ENCODE results near the gene CARS2.
"Not testable (repeated sequence)": the region's sequence is repeated elsewhere in the genome, so short reads cannot be mapped to it uniquely, and the experiment has no call there.

Gene CARS2

DNA sequence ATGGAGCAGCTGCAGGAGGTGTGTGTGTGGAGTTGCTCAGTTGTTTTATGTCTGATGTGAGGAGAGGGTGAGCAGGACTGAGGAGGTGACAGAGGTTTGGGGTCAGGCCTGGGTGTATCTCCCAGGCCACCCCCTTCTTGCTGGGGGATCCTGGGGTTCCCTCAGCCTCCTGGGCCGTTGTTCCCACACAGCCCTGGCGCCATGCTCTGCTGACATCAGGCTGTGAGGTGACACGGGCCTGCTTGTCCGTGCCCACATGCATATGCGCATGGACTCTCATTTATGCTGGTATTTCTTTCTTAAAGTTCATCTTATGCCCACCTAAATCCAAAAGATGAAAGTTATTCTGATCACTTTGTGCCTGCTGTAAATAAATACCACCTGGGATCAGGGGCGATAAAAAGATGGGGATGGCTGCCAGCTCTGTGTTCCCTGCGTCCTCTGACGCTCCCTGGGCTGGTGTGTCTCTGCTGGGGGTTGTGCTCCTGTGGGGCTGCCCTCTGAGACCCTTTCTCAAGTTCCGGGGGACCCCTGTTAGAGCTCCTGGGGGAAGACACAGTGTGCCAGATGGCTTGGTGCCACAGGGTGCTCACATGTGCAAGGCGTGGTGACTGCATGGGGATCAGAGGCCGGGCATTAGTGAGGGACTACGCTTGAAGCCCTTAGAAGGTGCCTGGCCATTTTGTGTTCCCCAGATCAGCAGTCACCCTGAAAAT lies 78.0 kb downstream of the CARS2 start:
- peak overlapping the region; percentile 15 for H3K27ac ChIP-seq
- DNase-seq (ENCODE audit: low read depth, low spot score): no peak

DNA sequence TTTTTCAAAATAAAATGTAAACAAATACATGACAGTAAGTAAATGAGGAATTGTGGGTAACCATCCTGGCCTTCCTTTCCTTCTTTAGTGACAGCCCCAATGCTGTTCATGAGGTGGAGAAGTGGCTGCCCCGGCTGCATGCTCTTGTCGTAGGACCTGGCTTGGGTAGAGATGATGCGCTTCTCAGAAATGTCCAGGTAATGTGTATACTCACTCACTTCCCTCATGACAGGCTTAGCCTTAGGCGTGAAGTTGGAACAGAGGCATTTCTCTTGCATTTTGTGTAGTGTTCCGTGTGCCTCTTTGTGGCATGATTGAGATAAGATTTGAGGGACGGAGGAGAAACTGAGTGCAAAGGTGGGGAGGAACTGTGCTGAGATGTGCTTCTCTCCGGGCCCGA lies 78.6 kb downstream of the CARS2 start:
- no peak for DNase-seq (ENCODE audit: low read depth, low spot score)
- H3K27ac ChIP-seq: peak overlapping the region; percentile 15

DNA sequence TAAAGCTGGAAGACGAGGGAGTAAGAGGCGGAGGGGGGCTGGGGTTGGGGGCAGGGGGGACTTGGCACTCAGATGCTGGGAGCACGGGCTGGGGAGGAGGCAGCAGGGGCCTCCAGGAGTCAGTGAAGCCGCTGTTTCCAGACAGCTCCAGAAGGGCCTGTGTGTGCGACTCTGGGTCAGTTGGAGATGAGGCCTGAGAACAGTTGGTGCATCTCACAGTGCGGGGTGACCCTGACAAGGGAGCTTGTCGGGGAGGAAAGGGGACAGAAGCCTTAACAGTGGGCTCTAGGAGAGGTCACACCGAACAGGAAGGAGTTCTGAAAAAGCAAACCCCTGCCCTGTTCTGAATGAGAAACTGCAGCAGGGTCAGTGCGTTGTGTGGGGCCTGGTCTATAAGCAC lies 79.4 kb downstream of the CARS2 start:
- no peak for DNase-seq (ENCODE audit: low read depth, low spot score)
- H3K27ac ChIP-seq: peak overlapping the region; percentile 15

DNA sequence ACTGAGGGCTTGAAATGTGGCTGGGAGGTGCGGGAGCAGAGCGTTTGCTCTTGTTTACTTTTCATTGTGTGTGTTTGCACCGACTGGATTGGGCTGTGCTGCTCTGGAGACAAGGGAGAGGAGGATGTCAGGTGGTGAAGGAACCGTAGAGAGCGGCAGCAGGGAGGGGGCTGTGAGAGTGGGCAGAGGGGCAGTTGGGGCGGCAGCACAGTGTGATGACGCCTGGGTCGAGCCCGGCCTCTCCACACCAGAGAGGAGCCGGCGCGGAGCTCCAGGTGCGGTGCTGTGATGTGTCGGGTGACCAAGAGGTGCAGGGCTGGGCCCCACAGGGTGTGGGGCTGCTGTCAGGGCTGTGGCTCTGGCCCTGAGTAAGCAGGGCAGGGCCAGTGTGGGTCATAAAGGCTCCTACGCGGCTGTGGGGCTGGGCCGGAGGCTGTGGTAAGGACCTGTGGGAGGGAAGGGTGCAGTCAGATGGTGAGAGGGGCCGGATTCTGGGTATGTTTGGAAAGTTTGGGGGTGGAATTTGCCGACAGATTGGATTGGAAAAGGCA lies 80.1 kb downstream of the CARS2 start:
- no peak for DNase-seq (ENCODE audit: low read depth, low spot score)
- H3K27ac ChIP-seq: no peak overlapping the region

DNA sequence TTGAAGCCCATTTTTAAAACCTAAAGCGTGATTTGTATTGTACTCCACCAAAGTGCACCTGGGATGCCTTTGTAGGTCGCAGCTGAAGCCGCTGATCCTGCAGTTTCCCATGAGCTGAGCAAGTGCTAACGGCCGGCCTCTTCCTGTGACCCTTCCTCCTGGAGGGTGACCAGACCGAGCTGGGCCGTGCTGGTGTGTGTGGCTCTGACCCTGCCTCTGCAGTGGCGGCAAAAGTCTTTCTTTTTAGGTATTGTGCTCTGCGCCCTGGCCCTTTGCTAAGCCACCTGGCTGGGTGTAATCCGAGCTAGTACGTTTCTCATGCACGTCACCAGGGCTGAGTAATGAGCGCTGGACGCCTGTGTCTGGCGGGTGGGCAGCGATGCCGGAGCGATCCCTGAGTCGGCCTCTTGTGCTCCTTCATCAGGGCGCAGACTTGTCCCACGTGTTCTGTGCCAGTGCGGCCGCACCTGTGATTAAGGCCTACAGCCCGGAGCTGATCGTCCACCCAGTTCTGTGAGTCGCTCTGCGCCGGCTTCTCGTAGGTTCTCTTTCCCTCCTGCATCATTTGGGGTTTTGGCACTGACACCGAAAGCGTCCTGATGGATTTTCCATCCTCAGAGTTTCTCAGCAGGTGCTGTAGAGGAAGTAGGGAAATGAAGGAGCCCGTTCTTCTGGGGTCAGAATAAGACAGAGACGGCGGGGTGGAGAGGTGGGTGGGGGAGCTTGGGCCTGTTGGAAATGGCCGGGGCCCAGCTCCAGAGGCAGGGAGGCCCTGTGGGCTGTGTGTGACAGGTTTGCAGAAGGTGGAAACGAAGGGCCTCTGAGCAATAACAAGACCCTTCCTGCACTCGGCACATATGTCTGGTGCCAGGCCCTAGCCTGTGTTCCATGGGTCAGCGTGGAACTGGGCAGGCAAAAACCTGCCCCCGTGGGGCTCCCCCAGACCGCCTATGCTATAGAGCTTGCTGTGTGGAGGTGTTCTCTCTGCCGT lies 80.9 kb downstream of the CARS2 start:
- no peak for DNase-seq (ENCODE audit: low read depth, low spot score)
- no peak overlapping the region for H3K27ac ChIP-seq

DNA sequence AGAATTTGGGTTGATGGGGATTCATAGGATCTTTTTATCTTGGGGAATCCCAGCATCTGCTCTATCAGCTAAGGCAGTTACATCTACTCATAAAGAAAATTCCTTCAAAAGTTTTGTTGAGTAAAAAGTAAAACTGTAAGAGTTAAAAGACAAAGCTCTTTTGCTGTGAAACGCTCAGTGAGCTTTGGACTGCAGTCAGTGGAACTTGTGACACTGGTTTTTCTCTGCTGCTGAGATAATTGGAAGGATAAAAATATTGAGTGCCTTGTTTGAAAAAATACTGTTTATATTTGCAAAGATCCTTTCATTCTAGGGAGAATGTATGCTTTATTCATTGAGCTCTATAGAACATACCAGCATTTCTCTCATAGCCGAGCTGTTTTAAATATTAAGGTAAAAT lies 85.3 kb downstream of the CARS2 start:
- no peak for DNase-seq (ENCODE audit: low read depth, low spot score)
- no peak overlapping the region for H3K27ac ChIP-seq

DNA sequence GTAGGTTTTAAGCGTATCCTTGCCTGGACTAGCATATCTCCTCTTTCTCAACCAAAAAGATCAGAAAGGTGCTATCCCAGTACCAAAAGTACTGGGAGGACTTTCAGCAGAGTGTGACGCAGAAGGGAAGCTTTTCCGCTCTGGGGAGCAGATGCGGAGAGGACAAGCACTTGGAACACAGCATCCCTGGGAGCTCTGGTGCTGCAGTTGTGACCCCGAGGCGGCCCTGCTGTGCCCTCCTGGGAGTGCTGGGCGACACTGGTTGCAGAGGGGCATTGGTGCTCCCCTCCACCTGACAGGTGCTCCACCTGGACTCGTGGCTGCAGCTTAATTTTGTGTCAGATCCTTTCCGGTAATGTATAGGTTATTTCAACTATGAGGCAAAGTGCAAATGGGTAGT lies 87.1 kb downstream of the CARS2 start:
- DNase-seq (ENCODE audit: low read depth, low spot score): no peak
- no peak overlapping the region for H3K27ac ChIP-seq

DNA sequence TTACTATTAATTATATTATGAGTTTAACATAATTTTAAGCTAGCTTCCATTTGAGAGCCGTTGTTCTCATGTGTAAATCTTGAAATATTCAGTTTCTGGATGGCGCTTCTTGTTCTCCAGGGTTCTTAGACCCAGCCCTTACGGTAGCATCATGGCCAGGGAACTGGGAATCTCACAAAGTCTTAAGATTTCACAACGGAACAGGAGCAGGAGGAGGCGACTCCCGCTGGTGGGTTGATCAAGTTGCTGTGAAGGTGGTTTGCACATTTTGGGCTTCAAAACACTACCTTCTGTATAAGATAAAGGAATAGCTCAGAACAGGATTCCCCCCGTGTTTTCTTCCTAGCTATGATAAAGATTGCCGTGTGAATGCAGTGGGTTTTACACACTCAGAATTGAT lies 87.7 kb downstream of the CARS2 start:
- DNase-seq (ENCODE audit: low read depth, low spot score): no peak

DNA sequence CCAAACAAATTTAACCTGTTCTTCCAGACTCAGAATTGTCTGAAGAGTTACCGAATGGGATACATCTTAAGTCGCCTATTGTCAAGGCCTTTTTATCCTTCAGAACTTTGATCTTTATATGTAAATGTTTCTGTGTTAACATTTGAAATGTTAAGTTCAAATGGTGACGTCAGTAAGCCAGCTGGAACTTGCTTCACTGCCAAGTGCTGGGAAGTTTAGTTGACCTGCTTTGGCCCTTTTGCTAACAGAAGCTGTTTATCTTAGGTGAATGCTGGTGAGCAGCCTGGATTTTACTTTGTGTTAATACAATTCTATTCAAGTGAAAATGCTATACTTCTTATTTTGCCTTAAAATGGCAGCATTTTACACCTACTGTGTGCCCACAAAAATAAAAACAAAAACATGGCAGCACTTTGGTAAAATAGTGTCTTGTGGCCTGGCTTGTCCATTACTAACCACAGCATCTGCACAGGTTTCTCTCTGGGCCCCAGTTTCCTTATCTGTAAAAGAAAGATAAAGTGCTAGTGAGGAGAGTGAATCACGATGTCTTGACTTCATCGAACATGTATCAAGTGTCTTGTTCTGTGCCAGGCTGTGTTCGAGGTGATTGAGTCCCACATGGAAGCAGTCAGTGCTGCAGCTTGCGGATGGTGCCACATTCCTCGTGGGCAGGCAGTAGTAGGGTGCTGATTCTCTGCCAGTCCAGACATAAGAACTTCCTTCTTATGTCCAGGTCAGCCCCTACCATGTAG lies 88.4 kb downstream of the CARS2 start:
- H3K27ac ChIP-seq: peak overlapping the region; percentile 87
- no peak for DNase-seq (ENCODE audit: low read depth, low spot score)

More for the DNA sequence above, 87.7 kb downstream of the CARS2 start:
- H3K27ac ChIP-seq: no peak overlapping the region

DNA sequence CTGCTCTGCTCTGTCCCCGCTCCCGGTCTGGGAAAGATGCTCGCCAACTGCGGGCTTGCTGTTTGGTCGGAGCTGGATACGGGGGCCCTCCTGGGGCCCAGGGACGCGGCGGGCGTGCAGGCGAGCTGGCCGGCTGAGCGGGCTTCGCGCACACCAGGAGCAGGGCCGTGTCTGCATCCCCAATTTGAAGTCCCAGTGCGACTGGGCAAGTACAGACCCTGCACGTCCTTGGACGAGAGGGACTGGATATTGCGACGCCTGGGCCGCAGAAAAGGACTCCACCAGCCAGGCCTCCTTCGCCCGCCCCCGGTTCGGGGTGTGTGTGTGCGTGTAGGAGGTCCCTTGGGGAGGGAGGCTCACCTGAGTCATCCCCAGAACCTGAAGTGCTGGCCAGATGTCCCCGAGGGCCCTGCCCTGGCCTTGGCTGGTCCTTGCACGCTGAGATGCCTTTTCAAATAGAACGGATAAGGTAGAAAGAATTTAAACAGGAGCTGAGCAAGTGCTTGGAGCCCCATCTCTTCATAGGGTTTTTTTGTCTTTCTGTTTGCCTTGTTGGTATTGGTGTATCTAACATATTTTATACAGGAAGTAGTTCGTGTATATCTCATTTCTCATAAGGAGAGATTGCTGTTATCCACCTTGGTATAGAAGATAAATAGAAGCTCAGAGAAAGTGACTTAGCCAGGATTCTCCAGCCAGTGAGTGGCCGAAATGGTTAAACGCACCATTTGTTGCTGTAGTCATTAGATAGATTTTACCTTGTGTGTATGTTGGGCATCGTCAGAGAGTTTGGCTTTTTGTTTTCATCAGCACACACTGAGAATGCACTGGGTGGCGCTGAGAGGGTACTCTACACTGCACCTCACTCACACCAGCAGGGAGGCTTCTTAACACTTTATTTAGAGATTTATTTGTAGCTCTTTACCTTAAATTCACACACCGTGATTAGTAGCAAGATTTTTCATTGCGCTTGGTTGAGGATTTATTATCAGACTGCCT lies 89.5 kb downstream of the CARS2 start:
- DNase-seq (ENCODE audit: low read depth, low spot score): no peak
- H3K27ac ChIP-seq: peak overlapping the region; percentile 87

DNA sequence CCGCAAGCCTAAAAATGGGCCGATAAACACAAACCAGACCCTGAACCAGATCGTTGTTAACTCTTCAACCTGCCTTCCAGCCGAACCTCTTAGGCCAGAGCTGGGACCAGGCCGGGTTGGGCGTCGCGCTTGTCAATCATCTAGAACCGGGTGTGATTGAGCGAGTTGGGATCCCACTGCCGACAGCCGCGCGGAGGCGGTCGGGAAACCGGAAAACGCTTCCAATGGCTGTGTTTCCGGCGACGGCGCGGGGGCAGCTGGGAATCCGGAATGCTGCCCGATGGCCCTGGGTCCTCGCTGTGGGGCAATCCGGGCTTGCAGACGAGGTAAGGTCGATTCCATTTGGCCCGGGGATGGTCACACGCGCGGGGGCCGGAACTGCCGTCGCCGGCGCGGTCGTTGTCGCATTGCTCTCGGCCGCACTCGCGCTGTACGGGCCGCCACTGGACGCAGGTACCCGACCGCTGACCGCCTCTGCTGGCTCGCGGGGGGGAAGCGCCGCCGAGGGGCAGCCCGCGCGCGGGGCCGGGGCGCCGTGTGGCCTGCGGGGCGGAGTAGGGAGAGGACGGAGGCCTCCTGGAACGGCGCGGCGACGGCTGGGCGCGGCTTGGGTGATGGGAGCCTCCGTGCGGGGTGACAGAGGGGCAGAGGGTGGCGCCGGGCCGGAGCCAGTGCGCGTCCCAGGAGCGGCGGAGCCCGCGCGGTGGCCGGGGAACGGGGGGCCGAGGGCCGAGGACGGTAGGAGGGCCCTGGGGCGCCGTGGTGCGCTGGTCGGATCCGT lies 90.4 kb downstream of the CARS2 start, which contains the start of gene NAXD:
NAXD (plus strand) TSS at position 224 of the 781 bp plus-strand sequence; CDS start at position 281, 57 bp downstream.
- peak; percentile 62 for DNase-seq (ENCODE audit: low read depth, low spot score)
- H3K27ac ChIP-seq: peak within 1 kb of the TSS; percentile 87

DNA sequence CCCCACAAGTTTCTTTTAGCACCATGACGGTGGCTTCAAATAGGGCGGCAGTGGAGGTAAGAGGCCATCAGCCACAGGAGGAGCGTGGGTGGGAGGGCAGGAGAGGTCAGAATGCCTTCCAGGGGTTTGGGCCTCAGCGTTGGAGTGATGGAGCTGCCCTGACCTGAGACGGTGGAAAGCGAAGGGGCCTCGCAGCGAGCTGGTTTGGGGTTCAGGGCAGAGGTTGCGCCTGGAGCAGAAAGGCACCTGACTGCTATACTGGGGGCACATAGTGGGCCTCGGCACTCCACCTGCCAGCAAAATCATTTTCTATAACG lies 91.0 kb downstream of the CARS2 start:
- H3K27ac ChIP-seq: peak overlapping the region; percentile 87
- DNase-seq (ENCODE audit: low read depth, low spot score): no peak

DNA sequence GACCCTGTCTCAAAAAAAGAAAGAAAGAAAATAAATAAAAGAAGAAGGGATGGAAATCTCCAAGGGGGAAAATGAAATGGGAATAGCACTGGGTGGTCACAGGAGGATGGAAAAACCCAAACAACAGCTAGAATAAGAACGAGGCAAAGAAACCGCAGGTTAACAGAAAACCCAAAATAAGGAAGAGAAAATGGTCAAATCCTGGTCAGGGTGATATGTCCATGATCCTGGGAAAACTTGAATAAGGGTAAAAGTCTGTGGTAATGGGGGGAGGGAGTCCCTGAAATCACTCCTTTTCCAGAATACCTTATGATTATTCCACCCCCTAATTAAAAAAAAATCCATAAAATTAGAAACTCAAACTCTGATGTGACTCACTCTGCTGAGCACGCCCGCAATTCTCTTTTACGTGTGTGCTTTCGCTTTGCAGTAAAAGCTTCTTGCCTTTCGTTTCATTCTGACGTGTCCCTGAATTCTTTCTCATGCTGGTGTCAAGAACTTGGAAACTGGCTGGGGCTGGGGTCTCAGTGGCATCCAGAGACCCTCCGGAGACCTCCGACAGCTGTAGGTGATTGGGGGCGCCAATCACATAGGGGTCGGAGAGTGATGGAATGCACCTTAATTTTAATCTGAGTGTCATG lies 94.8 kb downstream of the CARS2 start:
- DNase-seq (ENCODE audit: low read depth, low spot score): no peak

DNA sequence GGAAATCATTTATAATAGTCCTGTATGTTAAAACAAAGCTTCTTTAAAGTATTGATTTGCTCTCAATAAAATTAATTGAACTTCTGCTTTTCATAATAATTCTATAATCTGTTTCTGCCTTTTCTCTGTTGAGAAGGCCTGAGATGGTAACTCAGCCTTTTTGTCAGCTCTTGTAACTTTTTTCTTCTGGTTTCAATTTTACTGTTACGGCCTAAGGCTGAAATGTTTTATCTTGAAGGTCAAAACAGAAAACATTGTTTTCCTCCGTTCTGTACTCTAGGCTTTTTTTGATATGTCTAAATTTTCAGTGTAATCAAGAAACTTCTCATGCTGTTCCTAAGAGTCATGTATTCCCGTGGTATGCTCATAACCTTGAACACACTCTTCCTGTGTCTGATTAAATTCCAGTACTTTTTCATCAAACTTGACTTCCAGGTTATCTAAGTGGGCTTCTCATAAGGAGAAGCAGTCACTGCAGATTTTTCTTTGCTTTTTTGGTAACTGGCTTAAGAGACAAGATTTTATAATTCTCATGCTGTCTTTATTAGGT lies 98.2 kb downstream of the CARS2 start:
- H3K27ac ChIP-seq: no peak overlapping the region
- DNase-seq (ENCODE audit: low read depth, low spot score): no peak

More for the DNA sequence above, 94.8 kb downstream of the CARS2 start:
- peak overlapping the region; percentile 9 for H3K27ac ChIP-seq

DNA sequence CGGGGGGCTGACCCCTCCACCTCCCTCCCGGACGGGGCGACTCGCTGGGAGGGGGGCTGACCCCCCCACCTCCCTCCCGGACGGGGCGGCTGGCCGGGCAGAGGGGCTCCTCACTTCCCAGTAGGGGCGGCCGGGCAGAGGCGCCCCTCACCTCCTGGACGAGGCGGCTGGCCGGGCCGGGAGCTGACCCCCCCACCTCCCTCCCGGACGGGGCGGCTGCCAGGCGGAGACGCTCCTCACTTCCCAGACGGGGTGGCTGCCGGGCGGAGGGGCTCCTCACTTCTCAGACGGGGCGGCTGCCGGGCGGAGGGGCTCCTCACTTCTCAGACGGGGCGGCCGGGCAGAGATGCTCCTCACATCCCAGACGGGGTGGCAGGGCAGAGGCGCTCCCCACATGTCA lies 99.6 kb downstream of the CARS2 start:
- DNase-seq (ENCODE audit: low read depth, low spot score); H3K27ac ChIP-seq: not testable (repeated sequence)

DNA sequence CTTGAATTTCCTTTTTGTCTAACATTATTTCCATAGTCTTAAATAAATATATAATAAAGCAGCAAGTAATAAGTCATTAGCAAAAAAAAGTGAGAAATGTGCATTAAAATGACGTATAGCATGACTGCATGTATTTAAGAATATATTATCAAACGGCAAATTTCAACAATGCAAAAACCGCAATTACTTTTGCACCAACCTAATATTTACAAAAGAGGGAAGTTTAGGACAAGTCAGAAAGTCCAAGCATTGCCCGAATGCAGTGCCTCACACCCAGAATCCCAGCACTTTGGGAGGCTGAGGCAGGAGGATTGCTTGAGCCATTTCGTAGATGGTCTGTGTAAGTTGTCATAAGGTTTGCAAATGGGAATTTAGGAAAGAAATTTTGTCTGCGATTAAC lies 100.8 kb downstream of the CARS2 start:
- H3K27ac ChIP-seq: no peak overlapping the region
- no peak for DNase-seq (ENCODE audit: low read depth, low spot score)

DNA sequence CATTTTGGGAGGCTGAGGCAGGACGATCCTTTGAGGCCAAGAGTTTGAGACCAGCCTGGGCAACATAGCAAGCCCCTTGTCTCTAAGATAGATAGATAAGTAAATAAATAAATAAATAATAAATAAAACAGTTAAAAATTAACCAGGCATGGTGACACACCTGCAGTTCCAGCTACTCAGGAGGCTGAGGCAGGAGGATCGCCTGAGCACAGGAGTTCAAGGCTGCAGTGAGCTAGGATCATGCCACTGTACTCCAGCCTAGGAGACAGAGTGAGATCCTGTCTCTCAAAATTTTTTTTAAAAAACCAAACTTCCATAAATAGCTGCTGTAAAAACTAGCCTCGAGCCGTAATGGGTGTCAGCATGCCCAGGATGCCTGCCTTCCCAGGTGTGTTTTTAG lies 104.9 kb downstream of the CARS2 start:
- no peak overlapping the region for H3K27ac ChIP-seq
- DNase-seq (ENCODE audit: low read depth, low spot score): no peak

All from epithelial cell of prostate (primary cell).